ENCODE measurements around the gene AFG1L. TPM values are rescaled to one million over a fixed set of nuclear protein-coding genes. Genes with fewer than 3 reads are reported as not detected.

Gene AFG1L
- total RNA-seq, 1 experiment from 2014 or later: 8.2 TPM

DNA sequence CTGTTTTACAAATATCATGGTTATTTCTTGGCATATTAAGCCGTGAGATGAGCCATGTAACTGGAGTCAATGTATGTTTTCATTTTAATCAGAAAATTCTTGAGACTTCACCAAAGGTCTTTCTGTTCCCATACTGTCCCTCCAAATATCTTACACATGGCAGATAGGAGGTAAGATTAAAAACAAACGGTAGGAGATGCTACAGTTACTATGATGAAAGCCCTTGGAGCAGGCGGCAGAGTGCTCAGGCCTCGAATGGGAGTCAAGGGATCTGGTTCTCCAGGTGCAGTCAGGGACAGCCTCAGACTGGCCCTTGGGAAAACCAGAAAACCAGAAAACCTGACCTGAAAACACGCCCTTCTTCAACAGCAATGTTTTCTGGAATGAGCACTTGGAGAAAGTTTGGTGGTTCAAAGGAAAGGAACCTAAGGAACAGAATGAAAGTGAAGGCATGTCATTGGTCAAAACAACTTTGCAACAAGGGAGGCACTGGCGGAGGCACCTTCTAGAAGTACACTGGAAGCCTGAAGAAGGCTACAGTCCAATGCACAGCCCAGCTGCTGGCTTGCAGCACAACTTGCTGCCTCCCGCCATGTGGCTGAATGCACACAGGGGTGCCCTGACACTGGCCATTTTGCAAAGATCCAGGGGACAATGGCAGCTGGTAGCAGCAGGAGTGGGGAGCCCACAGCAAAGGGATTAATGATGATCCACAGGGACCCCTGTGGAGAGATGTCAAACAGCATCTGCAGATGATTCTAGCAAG lies 248.5 kb downstream of the AFG1L start:
- ChIA-PET POLR2A (interaction anchor here (1.8 to 4.2 kb wide), 3 partner anchors 11 to 16 kb away, joined by 13 to 31 read pairs (median 17); partner anchors contain the start of gene FOXO3), CTCF (interaction anchor here (0.5 to 7.6 kb wide), 23 partner anchors 8 to 1149 kb away, joined by 3 to 109 read pairs (median 4); no protein-coding TSS in a partner anchor)
- no TSS peak for BruUV-seq (replicated peaks)
- H3K27me3 Mint-ChIP-seq (ENCODE audit: insufficient read depth, unreplicated experiment): no peaks in the 10 kb centered on the region
- no peak overlapping the region for H3K27ac Mint-ChIP-seq (ENCODE audit: low read depth, unreplicated experiment)
- peaks cover 6% of the 10 kb centered on the region for H3K4me1 Mint-ChIP-seq (ENCODE audit: insufficient read depth, unreplicated experiment)
- H3K4me3 Mint-ChIP-seq (ENCODE audit: unreplicated experiment): no peak overlapping the region
- no peaks in the 10 kb centered on the region for H3K9me3 Mint-ChIP-seq (ENCODE audit: unreplicated experiment)
- no peak for DNase-seq (ENCODE audit: unreplicated experiment)
- no peaks in the 10 kb centered on the region for H3K36me3 Mint-ChIP-seq (ENCODE audit: insufficient read depth, unreplicated experiment)
- TF ChIP-seq, protein P1, sequence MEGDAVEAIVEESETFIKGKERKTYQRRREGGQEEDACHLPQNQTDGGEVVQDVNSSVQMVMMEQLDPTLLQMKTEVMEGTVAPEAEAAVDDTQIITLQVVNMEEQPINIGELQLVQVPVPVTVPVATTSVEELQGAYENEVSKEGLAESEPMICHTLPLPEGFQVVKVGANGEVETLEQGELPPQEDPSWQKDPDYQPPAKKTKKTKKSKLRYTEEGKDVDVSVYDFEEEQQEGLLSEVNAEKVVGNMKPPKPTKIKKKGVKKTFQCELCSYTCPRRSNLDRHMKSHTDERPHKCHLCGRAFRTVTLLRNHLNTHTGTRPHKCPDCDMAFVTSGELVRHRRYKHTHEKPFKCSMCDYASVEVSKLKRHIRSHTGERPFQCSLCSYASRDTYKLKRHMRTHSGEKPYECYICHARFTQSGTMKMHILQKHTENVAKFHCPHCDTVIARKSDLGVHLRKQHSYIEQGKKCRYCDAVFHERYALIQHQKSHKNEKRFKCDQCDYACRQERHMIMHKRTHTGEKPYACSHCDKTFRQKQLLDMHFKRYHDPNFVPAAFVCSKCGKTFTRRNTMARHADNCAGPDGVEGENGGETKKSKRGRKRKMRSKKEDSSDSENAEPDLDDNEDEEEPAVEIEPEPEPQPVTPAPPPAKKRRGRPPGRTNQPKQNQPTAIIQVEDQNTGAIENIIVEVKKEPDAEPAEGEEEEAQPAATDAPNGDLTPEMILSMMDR (IDR thresholded peaks at IDR 0.05; ENCODE audit: unreplicated experiment): no peak
- intact Hi-C loops (cut with micrococcal nuclease): loop anchor here (5.0 to 10.0 kb wide), 2 partner anchors 641 to 839 kb away; partner anchors contain the start of gene CD164

GRCh38 chr6:108544606-108545005 lies 249.8 kb downstream of the AFG1L start:
- Mint-ChIP-seq H3K27me3 (ENCODE audit: insufficient read depth, unreplicated experiment) (no peaks in the 10 kb centered on the region), H3K27ac (ENCODE audit: low read depth, unreplicated experiment) (no peak overlapping the region), H3K9me3 (ENCODE audit: unreplicated experiment) (no peaks in the 10 kb centered on the region), H3K4me1 (ENCODE audit: insufficient read depth, unreplicated experiment) (peaks cover 6% of the 10 kb centered on the region), H3K4me3 (ENCODE audit: unreplicated experiment) (no peak overlapping the region), H3K36me3 (ENCODE audit: insufficient read depth, unreplicated experiment) (no peaks in the 10 kb centered on the region)
- ChIA-PET POLR2A (interaction anchor here (1.3 to 4.2 kb wide), 3 partner anchors 9 to 531 kb away, joined by 3 to 31 read pairs (median 13); no protein-coding TSS in a partner anchor), CTCF (interaction anchor here (0.5 to 7.6 kb wide), 11 partner anchors 97 to 782 kb away, joined by 3 to 109 read pairs (median 3); no protein-coding TSS in a partner anchor)
- BruUV-seq (replicated peaks): no TSS peak
- DNase-seq (ENCODE audit: unreplicated experiment): no peak
- intact Hi-C loops (cut with micrococcal nuclease): loop anchor here (5.0 to 10.0 kb wide), 2 partner anchors 640 to 838 kb away; partner anchors contain the start of gene CD164
- TF ChIP-seq, protein P1 (IDR thresholded peaks at IDR 0.05; ENCODE audit: unreplicated experiment): no peak

DNA sequence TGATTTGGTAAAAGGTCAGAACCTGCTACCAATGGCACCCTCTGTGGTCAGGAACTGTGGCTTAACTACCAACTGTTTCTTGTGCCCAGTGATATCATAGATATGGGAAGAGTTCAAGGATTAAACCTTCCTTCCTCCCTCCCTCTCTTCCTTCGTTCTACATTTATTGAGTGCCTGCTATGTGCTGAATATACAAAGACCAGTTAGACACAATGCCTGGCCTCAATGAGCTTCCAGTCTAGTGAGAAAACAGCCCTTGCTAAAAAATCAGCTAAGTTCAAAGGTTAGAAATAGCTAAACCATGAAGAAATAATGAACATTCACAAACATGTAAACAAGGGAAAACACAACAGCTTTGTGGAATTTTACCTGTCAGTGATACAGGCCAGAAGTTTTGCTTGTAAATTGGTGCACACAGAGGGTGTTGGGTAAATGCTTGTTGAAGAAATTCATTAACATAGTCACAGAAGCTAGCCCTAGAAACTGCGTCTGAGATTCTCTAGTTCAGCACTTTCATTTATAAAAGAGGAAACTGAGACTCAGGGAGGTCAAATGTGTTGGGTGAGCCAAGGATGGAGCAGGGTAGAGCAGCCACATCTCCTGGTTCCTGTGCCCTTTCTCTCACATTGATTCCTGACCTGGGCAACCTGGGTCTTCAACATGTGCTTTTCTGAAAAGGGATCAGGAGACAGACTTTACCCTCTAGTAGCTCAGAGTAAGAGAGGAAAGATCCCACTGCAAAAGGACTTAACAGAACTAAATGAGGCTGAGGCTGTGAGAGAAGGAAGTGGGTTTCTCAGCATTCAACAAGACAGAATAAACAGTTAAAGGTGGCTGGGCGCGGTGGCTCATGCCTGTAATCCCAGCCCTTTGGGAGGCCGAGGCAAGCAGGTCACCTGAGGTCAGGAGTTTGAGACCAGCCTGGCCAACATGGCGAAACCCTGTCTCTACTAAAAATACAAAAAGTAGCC lies 251.5 kb downstream of the AFG1L start:
- no peaks in the 10 kb centered on the region for H3K36me3 Mint-ChIP-seq (ENCODE audit: insufficient read depth, unreplicated experiment)
- no peaks in the 10 kb centered on the region for H3K27me3 Mint-ChIP-seq (ENCODE audit: insufficient read depth, unreplicated experiment)
- intact Hi-C loops (cut with micrococcal nuclease): loop anchor here (10.0 kb wide), 1 partner anchor 638 kb away; no protein-coding TSS in a partner anchor
- peaks cover 6% of the 10 kb centered on the region for H3K4me1 Mint-ChIP-seq (ENCODE audit: insufficient read depth, unreplicated experiment)
- DNase-seq (ENCODE audit: unreplicated experiment): no peak
- no TSS peak for BruUV-seq (replicated peaks)
- no peak overlapping the region for H3K27ac Mint-ChIP-seq (ENCODE audit: low read depth, unreplicated experiment)
- ChIA-PET CTCF (interaction anchor here (0.5 to 7.6 kb wide), 8 partner anchors 255 to 670 kb away, joined by 3 to 109 read pairs (median 4); no protein-coding TSS in a partner anchor), POLR2A (interaction anchor here (0.6 to 1.0 kb wide), 5 partner anchors 12 to 533 kb away, joined by 3 to 4 read pairs (median 3); no protein-coding TSS in a partner anchor)
- no peak overlapping the region for H3K4me3 Mint-ChIP-seq (ENCODE audit: unreplicated experiment)
- no peaks in the 10 kb centered on the region for H3K9me3 Mint-ChIP-seq (ENCODE audit: unreplicated experiment)
- TF ChIP-seq, protein P1 (IDR thresholded peaks at IDR 0.05; ENCODE audit: unreplicated experiment): no peak

Data from MCF 10A (cell line).